Measurements from ENCODE around the gene LMBRD2.

The LMBRD2 gene

GRCh38 chr5:36105819-36106218, 45.9 kb downstream of the LMBRD2 start:
- DNase-seq (ENCODE audit: low spot score): no peak

DNA sequence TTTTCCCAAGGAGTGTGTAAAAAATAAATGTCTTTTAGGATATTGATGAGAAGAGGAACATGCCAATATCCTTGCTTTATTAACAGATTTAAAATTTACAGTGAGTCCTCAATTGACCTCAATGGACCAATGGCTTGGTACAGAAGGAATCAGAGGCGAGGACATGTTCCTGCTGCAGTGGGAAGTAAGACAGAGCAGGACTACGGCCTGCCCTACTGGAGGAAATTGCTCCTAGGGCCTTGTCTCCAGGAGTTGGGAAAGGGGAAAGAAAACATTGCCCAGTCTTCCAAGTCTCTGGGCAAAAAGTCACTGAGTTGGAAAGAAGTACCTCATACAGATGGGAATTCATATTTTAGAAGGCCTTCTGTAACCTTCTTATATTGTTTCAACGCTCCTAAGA, 51.9 kb downstream of the LMBRD2 start:
- no peak for DNase-seq (ENCODE audit: low spot score)

DNA sequence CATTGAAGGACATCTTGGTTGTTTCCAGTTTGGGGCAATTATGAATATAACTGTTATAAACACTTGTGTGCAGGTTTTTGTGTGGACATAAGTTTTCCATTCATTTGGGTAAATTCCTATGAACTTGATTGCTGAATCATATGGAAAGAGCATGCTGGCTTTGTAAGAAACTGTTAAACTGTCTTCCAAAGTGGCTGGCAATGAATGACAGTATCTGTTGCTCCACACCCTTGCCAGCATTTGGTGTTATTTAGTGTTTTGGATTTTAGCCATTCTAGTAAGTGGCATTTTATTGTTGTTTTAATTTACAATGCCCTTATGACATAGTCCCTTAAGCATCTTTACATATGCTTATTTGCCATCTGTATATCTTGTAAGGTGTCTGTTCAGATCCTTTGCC, 55.2 kb downstream of the LMBRD2 start:
- DNase-seq (ENCODE audit: low spot score): no peak

- peak; percentile 55 for DNase-seq (ENCODE audit: low spot score)
Observed at GRCh38 chr5:36089989-36090388, 61.7 kb downstream of the LMBRD2 start.

GRCh38 chr5:36079200-36079781, 72.4 kb downstream of the LMBRD2 start:
- peak; percentile 73 for DNase-seq (ENCODE audit: low spot score)

- DNase-seq (ENCODE audit: low spot score): no peak
Observed at GRCh38 chr5:36078430-36078829, 73.3 kb downstream of the LMBRD2 start.

GRCh38 chr5:36073595-36074216, 78.0 kb downstream of the LMBRD2 start:
- no peak for DNase-seq (ENCODE audit: low spot score)

- no peak for DNase-seq (ENCODE audit: low spot score)
Observed at GRCh38 chr5:36070687-36071571, 80.8 kb downstream of the LMBRD2 start.

- DNase-seq (ENCODE audit: low spot score): no peak
Observed at GRCh38 chr5:36068751-36069281, 82.9 kb downstream of the LMBRD2 start.

DNA sequence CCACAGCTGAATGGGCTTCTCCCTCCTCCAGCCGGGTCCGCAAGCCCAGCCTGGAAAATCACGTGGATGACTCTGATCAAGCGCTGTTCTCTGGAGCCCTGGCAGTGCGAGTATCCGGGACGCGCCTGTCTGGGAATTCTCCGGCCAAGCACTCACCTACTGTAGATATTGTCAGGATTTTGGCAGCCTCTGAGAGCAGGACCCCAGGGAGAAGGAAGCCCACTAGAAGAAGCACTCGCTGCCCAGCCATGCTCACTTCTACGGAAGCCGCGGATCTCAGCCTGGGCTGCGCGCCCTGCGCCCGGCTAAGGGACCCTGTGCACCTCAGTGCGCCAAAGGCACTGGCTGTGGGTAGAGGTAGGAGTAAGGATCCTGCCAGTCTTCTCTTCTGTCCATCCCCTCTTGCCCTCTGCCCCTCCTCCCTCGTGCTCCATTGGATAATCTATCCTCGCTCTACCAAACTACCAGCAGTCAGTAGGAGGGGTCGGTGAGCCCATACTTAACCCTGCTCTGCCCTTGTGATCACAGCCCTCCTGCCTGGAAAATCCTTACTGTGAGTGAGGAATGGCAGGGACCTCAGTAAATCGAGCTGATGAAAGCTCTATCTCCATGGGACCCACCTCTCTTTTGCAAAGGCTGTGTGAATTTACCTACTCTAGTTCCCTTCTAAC, 85.0 kb downstream of the LMBRD2 start, which contains the start of gene UGT3A2:
Gene UGT3A2, minus strand, starts transcription at position 343 of the 671 bp plus-strand sequence. Its CDS starts 93 bp downstream, at position 250.
- peak; percentile 2 for DNase-seq (ENCODE audit: low spot score)

- no peak for DNase-seq (ENCODE audit: low spot score)
Observed at GRCh38 chr5:36066001-36066539, 85.6 kb downstream of the LMBRD2 start.

GRCh38 chr5:36060420-36060887, 91.2 kb downstream of the LMBRD2 start:
- DNase-seq (ENCODE audit: low spot score): no peak

- no peak for DNase-seq (ENCODE audit: low spot score)
Observed at GRCh38 chr5:36059571-36060419, 91.9 kb downstream of the LMBRD2 start.

GRCh38 chr5:36058776-36059175, 92.9 kb downstream of the LMBRD2 start:
- DNase-seq (ENCODE audit: low spot score): no peak

DNA sequence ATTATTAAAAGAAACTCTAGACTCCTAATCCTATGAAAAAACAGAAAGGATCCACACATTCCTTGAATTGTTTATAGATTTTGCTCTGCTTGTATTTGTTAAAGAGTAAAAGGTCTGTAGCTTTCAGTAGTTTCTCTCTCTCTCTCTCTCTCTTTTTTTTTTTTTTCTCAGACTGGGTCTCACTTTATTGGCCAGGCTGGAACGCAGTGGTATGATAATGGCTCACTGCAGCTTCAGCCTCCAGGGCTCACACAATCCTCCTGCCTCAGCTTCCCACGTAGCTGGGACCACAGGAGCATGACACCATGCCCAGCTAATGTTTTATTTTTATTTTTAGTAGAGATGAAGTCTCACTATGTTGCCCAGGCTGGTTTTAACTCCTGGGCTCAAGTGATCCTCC, 94.3 kb downstream of the LMBRD2 start:
- no peak for DNase-seq (ENCODE audit: low spot score)

GRCh38 chr5:36056422-36056821, 95.3 kb downstream of the LMBRD2 start:
- no peak for DNase-seq (ENCODE audit: low spot score)

DNA sequence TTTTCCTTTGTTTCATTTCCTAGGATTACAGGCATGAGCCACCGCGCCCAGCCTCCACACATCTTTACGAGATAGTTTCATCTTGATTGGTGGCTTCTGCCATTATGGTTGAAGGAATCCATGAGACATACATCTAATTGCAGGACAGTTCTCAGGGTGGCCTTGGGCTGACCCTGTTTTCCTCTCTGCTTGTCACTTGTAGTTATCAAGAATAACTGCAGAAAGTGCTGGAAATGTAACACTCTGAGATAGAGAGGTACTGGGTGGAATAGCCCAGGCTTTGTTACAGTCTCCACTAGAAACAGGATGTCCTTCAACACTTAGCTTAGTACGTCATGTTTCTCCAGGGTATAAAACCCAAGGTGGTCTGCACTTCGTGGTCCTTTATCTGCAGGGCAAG, 95.7 kb downstream of the LMBRD2 start:
- no peak for DNase-seq (ENCODE audit: low spot score)

- DNase-seq (ENCODE audit: low spot score): peak; percentile 45
Observed at GRCh38 chr5:36054647-36055046, 97.0 kb downstream of the LMBRD2 start.

DNA sequence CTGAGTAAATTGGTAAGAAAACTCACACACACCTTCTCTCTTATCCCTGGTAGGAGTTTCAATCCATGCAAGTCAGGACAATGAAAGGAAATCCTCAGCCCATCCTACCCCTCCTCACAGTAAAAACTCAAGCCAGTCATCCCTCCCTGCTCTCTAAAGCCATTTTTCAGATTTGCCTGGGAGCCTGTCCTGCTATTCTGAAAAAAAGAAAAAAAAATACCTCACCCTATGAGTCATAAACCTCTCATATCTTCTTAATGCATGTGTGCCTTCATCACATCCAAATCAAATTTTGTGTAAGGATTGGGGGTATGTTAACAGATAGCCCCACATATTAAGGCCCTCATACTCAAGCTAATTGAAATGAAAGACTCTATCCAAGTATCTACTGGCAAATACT, 99.1 kb downstream of the LMBRD2 start:
- DNase-seq (ENCODE audit: low spot score): no peak

- no peak for DNase-seq (ENCODE audit: low spot score)
Observed at GRCh38 chr5:36049949-36050348, 101.7 kb downstream of the LMBRD2 start.

Data from kidney tubule cell (primary cell).